ENCODE data around the gene GRIK3.
"Not testable (repeated sequence)": the region's sequence is repeated elsewhere in the genome, so short reads cannot be mapped to it uniquely, and the experiment has no call there.

The GRIK3 gene

DNA sequence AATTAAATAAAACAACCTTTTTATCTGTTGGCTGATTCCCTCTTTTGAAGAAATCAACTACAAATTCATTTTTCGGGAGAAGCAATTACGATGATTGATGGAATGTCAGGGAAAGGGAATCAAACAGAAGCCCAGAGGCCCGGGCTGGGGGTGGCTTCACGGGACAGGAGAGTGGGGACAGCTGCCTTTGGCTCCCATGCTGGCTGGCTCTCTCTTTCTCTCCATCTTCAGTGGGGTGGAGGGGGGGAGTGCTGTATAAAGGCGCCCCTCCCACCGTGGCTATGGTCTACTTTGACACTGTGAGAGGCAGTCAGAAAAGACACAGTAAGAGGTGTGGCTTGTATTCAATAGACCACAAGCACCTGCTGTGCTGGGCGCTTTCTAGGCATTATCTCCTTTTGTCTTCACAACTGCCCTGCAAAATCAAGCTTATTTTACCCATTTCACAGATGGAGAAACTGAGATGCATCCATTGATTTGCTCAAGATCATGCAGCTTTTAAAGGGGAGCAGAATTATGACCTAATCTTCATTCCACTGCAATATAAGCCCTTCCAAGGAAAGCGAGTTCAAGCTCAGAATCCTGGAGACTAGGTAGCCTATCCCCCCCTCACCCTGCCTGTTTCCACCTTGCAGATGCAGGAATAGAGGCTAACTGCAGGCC, 92.9 kb downstream of the GRIK3 start:
- DNase-seq (ENCODE audit: low read depth, low spot score), result no peak

DNA sequence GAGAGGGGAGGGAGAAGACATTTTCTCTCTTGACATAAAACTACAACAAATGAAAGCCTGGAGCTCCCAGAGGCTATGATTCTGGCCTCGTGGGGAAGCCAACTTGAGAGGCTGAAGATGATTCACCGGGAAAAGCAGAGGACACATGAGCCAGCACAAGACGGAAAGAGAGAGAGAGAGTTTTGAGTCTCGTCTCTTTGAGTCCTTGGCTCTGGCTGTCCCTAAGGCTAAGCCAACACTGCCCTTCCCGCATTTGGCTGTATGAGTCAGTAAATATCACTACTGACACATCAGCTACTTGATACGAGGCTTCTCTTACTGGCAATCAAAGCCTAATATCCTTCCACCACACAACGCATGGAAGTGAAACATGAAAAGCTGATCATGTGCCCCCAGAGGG, 95.5 kb downstream of the GRIK3 start:
- DNase-seq (ENCODE audit: low read depth, low spot score), result no peak

DNA sequence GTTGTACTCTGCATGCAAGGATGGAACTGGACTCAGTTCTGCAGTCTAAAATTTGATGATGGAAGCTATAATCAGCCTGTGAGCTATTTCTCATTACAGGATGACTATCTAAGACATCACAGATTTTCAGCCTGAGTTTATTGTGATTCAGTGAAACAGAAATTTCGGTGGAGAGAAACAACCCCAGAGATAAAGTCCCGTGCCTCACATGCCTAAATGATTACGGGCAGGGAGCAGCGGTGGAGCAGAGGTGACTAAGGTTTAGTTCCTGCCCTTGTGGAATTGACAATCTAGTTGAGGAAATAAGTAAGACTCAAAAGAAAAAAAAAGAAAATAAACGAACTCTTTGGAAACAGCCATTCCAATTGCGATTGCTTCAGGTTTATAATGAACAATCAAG, 96.9 kb downstream of the GRIK3 start:
- DNase-seq (ENCODE audit: low read depth, low spot score), result no peak

DNA sequence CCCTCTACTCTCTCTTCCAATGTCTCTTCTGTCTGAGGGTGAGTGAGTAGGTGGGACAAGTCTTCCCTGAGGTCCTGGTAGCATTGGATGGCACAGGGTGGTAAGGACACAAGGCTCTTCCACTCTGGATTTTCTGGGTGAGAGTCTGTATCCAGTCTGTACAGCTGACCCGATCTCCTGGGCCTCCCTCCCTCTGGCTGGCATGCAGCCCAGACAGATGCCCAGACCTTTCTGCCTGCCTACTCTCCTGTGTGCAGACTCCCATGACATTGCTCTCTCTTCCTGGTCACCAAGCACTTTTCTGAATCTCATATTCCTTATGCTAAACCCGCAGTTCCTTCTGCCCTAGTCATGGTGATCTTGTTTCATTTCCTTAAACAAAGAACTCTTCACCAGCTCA, 100.3 kb downstream of the GRIK3 start:
- no peak for DNase-seq (ENCODE audit: low read depth, low spot score)

DNA sequence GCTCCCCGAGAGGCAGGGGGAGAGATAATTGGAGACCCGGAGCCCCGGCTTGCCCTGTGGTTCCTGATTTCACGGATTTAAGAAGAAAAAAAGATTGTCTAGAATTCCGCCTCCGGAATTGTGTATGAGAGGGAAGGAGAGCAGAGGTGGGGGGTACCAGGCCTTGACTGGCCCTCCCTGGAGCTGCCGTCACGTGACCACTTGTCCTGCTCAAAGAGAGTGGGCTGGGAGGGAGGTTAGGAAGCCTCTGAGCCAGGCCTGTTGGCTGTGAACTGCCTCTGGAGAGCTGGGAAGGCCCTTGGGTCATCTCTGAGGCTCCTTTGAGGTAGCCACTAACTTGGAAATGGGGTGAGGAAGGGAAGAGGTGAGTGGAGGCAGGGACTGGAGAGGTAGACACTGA, 106.5 kb downstream of the GRIK3 start:
- DNase-seq (ENCODE audit: low read depth, low spot score), result no peak

DNA sequence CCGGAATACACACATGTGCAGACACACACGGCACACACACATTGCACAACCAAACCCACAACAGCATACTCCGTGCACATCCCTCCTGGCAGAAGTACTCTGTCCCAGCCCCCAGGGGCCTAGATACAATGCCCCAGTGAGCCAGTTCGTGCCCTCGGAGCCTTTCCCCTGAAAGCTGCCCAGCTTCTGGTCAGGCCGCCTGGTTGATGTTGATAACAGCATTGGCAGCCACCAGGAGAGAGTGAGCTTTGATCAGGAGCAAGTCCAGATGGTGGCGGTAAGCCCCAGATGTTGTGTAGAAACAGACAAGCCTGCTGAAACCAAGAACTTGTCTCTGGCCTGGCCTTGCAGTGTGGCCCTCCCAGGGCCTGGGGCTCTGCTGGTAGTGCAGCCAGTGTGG, 109.1 kb downstream of the GRIK3 start:
- no peak for DNase-seq (ENCODE audit: low read depth, low spot score)

DNA sequence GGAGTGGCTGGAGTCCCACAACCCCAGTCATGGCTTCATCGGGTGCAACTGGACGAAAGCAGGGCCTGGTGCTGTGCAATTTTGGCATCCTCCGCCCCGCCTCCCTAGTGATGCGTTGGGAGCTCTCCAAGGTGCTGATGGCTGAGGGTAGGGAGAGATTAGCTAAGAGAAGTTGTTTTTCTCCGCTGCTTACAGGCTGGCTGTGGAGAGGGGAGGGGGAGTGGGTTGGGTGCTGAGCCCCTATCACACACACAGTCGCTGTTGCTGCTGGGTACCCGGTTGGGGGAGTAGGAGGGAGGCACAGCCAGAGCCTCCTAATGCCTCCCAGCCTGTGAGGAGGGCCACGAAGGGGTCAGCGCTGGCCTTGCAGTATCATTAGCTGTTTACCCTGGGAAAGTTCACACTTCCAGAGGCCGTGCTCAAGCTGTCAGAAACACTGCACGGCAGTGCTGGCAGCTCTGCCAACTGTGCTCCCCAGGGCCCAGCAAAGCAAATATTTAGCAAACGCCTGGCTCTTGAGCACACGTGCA, 110.0 kb downstream of the GRIK3 start:
- peak; percentile 57 for DNase-seq (ENCODE audit: low read depth, low spot score)

DNA sequence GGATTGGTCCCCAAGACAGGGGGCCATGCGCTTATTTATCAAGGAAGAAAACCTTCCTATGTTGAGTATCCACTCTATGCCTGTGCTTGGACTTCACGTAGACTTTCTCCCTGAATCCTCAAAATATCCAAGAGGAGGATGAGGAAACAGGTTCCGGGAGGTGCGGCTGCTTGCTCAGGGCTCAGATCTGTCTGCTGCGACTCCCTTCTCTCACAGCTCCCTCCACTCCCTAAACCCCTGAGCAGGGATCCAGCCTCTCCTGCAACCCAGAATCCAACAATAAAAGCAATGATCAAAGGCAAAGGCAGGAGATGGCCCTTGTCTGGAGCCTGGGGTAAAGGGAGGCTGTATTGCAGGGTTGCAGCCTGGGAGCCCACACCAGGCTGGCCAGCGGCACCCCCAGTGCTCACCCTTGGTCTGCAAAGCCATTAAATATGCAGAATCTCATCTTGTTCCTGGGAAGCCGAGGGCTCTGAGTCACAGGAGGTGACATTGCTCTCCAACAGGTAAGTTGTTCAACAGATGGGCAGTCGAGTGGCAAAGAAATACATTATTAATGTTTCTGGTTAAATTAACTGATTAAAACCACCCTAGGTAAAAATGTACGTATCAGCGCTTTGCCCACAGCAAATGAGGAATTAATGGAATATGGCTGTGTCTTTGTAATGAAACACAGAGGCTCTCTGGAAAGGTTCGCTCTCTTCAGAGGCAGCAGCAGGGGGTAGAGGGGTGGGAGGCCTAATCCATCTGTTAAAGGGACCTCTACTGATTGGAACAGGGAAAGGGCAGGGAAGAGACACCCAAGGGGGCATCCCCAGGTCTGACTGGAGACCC, 111.5 kb downstream of the GRIK3 start:
- DNase-seq (ENCODE audit: low read depth, low spot score), result no peak

DNA sequence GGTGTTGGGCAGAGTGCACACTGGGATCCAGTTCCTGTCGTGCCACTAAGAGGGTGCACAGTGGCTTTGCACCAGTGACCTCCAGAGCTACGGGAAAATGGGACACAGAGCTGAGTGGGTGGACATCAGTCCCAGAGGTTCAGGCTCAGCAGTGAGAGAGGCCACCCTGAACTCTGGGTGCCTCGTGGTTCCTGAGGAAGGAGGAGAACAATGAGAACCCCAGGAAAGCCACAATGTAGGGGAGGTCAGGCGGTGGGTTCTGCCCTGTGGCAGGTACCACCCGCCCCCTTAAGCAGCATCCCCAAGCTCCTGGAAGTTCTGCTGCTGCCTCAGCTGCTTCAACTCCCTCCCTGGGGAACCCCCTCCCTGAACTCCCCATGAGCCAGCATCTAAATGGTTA, 112.2 kb downstream of the GRIK3 start:
- DNase-seq (ENCODE audit: low read depth, low spot score), result no peak

DNA sequence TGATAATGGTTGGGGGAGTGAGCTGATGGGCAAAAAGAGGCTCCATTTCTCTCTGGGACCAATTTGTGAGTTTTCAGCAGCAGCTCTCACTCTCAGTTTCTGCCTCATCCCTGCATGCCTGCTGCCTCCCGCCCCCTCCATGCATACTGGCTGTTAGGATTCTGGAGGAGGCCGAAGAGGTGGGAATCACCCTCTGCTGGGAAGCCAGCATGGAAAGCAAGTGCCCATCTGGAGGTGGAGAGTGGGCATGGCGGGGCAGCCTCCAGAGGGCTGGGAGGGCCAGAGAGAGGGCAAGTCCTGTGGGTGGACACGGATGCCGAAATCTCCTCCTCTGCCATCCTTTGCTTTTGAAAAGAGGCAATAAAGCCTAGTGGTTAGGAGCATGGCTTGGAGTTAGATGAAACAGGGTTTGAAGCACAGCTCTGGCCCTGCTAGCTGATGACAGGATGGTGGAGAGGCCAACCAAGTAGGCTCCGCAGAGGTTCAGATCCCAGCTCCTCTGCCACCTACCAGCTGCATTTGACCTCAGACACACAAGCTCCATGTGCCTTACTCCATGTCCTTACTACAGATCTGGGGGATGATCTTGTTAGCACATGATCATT, 113.4 kb downstream of the GRIK3 start:
- DNase-seq (ENCODE audit: low read depth, low spot score), result no peak

DNA sequence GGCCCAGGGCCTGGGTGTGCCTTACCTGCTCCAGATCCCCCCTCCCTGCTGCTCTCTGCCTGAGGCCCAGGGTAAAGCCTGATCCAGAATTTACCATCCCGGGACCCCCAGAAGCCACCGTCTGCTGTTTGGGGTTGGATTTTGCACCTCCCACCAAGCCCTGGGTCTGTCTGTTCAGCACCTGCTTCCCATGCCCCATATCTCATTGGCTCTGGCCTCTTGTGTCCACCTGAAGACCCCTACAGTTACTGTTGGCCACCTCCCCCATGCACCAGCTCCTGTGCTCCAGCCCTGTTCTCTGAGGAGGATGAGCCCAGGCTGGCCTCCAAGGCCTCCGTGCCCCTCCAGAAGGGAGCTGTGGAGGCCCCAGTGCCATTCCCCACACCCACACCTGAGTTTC, 113.9 kb downstream of the GRIK3 start:
- DNase-seq (ENCODE audit: low read depth, low spot score), result no peak

DNA sequence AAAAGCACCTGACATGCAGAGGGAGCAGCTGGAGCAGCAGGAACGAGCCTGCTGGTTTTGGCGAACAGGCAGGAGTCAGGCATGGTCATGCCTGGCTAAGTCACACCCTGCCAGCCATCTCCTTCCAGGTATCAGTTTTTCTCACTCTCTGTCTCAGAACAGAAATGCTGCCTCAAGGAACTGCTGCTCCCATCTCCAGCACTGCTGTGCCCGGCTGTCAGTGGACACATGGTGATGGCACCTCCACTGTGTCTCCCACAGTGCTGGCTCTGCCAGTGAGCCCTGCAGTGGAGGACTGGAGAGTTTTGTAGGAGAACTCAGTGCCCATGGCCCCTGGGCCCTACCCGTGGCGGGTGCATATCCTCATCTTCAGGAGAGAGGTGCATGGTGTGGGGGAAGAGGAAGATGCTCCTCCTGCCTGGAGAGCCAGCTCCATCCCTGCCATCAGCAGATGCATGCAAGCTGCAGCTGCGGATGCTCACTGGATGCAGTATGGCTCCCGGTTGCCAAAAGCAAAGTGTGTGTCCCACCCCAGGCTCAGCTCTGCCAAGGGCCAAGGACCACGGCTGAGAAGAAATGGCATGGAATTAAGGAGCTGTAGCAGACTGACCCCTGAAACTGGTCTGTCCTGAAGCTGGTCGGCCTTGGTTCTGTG, 114.7 kb downstream of the GRIK3 start:
- DNase-seq (ENCODE audit: low read depth, low spot score), result no peak

DNA sequence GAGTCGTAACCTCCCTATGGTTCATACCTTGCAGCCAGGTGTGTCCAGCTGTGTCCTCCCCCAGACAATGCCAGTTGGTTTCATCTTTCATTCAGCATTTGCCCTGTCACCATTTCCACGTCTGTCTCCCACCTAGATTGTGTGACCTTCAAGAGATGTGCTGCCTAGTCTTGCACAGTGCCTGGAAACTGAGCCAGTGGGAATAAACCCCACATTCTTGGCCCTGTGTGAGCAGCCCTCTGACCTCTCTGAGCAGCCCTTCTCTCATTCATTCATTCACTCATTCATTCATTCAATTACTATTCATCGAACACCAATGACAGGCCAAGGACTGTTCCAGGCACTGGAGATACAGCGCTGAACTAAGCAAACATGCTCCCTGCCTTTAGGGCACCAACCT, 115.7 kb downstream of the GRIK3 start:
- DNase-seq (ENCODE audit: low read depth, low spot score), result no peak

DNA sequence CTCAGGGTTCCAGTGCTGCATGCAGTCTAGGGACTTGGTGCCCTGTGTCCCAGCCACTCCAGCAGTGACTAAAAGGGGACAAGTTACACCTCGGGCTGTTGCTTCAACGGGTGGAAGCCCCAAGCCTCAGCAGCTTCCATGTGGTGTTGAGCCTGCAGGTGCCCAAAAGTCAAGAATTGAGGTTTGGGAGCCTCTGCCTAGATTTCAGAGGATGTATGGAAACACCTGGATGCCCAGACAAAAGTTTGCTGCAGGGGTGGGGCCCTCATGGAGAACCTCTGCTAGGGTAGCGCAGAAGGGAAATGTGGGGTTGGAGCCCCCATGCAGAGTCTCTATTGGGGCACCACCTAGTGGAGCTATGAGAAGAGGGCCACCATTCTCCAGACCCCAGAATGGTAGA, 117.8 kb downstream of the GRIK3 start:
- DNase-seq (ENCODE audit: low read depth, low spot score), result not testable (repeated sequence)

DNA sequence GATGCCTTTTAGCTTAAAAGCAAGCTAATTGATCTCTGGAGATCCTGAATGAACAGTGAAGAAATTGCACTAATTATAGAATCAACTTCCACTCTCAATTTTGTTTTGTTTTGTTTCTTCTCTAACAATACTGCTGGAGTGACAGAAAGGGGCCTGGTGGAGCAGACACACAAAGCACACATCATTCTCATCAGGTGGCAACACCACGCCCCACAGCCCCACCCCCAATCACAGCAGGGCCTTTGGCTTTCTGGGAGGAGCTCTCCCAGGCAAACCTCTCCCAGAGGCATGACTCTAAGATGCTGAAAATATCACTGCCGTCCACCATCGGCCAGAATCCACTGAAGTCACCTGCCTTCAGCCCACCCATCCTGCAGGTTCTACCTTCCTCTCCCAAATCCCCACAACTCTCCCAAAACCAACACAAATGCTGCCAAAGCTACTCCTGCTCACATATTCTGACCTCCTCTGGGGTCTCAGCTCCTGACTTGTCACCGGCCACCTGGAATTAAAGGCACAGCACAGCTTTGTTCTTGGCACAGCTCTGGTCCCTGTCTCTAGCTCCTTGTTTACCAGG, 120.7 kb downstream of the GRIK3 start:
- DNase-seq (ENCODE audit: low read depth, low spot score), result no peak

DNA sequence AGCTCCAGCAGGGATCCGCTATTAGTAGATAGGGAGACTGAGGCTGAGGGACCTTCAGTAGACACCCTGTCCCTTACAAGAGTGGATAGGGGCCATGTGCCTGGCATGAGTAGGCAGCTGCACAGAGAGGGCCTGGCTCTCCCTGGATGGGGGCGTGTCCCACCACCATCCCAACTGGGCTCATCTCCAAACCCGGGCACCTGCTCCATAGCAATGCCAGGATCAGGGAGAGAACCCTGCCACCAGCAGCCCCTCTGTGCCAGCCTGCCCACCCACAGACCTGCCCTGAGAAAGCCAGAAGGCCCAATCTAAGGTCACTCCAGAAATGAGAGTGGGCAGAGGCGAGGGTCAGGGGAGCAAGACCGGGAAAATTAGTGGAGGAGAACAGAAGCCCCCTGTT, 121.3 kb downstream of the GRIK3 start:
- no peak for DNase-seq (ENCODE audit: low read depth, low spot score)

DNA sequence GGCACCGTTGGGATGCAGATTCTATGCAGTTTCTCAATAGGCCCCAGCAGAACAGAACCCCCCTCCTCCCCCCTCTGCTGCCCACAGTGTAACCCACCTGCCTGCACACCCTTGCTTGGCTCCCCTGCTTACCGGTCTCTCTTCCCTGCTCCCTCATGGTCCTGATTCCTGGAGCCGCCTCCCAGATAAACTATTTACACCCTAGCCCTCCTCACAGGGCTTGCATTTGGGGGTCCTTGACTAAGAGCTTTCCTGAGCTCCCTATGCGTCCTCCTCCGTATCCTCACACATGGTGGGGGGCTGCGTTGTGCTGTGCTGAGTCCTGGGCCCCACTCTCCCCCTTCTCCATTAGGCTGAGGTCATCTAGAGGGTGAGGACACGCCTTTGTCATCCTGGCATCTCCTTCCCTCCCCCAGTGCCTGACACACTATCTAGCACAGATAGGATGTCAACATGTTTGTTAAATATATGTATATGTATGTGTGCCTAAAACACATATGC, 121.9 kb downstream of the GRIK3 start:
- no peak for DNase-seq (ENCODE audit: low read depth, low spot score)

DNA sequence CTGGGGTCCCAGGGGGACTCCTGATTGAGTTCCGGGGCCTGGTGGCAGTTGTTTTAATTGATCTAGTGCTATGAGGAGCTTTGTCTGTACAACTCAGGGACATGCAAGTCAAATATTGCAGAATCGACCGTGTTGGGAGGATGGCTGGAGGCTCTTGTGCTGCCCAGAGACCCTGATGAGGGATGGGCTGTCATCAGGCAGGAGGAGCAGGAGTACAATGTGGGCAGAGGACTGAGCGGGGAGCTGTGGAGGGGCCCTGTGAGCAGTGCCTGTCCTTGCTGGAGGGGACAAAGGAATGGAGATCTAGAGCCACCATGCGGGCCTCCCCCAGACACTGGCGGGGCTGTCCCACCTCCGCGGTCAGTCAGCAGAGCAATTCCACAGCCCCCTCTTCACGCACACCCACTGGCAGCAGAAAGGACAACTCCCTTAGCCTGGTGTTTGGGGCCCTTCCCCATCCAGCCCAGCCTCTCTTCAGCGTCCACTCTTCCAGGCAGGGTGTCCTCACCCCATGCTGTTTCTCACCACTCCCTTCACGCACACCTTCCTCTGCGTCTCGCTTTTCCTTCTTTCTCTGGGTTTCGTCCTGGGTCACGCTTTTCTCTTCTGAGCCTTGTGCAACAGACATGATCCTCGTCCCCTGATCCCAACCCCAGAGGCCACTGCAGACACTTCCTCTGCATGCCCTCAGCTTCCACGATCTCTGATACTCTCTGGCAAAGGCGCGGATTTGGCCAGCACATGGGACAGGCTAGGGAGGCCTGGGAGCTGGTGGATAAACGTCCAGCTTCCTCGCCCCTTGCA, 122.6 kb downstream of the GRIK3 start:
- DNase-seq (ENCODE audit: low read depth, low spot score), result no peak

DNA sequence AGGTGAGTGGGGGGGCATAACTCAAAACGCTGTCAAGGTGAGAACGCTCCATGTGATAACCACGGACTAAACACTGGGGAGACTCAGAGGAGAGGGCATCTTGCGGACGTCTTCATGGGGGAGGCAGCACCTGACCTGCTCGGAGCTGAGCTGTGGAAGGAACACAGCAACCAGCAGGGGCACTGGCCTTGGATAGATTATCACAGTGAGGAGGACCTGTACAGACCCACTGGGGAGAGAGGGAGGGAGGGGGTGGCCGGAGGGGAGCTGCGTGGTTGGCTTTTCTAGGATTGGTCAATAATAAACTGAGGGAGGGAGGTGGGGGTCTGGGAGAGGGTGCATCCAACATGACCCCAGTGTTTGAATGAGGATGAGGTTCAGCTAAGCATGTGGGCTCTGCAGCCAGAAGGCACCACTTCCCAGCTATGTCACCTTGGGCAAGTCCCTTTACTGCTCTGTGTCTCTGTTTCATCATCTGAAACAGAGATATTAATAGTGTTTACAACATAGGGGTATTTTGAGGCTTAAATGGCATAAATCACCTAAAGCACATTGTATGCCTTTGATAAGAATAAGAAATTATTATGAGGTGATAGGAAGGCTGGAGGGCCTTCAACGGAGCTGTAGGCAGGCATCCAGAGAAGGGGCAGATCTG, 123.3 kb downstream of the GRIK3 start:
- no peak for DNase-seq (ENCODE audit: low read depth, low spot score)

Measured in iPS DF 19.7 (cell line).